CD4-positive, alpha-beta T cell treated with Interleukin-17A for 1 hour (primary cell): Measurements from ENCODE around the gene FDPS.

Experiments
- DNase-seq: peaks from one replicate; pipeline ENCODE4 v3.0.0-alpha.2; 2020

The FDPS gene

DNA sequence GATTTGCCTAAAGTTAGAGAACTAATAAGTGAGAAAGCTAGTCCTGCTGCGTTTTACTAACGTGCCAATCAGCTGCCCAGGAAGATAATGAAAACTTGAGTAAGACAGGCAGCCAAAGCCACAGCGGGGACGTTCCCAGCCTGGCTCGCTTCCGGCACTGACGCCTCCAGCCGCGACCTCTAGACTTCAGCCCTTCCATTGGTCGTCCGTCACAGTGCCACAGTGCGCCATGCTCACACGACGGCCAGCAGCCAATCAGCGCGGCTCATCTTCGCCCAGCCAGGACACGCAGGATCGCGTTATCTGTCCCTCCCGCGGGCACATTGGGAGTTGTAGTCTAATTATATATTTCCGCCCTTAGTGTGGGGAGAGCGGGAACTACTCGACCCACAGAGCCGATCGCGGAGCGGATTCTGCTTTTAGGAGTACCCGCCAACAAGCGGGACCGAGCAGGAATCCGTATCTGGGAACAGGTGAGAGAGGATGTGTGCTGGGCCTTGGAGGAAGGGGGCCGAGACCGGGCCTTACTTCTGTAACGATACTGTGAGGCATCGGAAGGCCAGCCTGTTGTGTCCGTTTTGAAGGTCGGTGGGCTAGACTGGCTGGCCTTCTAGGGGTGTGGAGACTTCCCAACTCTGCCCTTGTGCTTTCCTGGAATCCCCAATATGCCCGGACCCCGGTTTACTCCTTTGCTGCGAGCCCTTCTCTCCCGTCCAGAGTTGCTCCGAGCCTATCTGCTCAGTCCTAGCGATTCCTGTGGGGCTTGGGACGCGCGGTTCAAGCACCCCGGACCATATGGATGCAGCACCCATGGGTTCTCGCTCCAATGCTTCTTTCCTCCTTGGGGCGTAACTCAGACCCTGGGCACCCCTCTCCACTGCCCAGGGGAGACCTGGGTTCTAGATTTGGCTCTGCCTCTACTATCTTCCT, at the start of gene FDPS:
TSS of gene FDPS (plus strand) at position 374 of the 930 bp plus-strand sequence. CDS start 924 bp downstream, outside the sequence.
- DNase-seq: peak; percentile 99

DNA sequence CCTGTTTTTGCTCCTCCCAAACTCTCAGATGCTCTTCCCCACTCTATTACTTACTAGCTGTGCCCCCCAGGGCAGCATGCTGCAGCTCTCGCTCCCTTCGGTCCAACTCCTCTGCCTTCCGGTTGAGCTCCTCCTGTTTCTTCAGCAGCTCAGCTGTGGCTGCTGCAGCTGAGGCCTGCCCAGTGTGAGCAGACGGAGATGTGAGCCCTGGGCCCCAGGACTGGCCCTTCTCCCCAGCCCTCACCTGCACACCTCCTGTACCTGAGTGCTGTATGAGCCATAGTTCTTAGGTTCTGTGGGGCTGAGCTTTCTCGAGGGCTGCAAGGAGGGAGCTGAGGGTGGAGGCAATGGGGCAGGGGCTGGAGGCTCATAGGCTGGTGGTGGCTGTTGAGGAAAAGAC, 48.4 kb upstream of the FDPS start:
- DNase-seq: no peak

DNA sequence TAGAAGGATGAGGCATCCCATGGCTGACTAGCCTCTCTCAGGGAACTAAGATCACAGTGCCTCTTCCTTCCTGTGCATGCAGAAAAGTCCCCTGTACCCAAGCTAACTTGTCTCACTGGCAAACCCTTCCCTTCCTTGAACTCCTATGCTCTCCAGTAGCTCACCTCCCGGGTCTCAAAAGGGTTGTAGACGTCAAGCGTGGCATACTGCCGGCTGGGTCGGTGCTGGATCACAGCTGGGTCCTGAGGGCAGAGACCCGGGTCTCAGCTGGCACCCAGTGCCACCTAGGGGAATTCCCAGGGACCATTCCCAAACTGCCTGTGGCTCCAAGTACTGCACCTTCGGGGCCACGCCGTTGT, 47.2 kb upstream of the FDPS start:
- DNase-seq: peak; percentile 34

DNA sequence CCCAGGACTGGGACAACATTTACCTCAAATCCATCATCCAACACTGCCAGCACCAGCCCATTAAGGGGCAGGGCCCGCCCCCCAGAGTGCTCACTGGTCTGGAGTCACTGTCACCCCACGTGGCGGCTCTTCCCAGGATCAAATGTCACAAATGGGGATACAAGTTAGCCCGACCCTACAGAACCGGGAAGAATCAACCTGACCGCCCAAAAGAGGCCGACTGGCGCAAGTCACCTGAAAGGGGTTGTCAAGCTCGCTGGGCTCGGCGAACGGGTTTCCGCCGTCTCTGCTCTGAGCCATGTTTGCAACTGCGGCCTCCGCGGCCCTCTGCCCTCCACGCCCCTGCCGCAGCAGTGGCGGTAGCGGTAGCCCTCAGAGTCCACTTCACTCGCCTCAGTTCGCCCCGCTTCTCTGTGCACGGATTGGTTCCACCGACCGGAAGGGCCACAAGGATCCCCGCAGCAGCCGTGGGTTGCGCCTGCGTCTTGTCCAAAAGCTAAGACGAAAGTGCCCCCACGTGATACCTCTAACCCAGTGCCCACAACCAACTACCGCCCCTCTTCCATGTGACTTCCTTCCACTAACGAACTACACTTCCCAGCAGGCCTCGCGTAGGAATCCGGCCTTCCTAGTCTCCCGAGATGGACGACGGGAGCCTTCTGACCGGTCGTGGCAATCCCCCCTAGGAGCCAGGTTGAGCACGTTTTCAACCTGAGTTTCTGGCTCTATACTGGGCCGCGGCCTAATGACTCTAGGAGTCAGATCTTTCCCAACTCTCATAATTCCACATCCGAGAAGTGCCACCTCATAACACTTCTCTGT, 46.6 kb upstream of the FDPS start, which contains the start of gene SCAMP3:
TSS of gene SCAMP3 (minus strand) at position 509 of the 822 bp plus-strand sequence. CDS start at position 300, 209 bp downstream.
- DNase-seq: peak; percentile 93

DNA sequence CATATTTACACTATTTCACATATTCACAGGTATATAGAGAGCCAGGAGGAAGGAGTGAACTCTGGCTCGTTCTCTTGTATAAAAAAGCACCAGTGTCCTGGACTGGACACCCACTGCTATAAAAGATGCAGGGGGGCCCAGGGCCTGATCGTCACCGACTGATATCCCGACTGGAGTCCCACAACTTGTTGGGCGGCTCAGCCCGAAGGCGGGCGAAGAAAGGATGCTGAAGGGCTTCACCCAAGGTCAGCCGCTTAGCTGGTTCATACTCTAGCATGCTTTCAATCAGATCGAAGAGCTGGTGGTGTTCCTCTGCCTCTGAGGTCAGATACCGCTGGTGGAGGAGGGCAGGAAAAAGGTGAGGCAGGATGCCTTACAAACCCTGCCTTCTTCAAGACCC, 45.6 kb upstream of the FDPS start:
- no peak for DNase-seq

DNA sequence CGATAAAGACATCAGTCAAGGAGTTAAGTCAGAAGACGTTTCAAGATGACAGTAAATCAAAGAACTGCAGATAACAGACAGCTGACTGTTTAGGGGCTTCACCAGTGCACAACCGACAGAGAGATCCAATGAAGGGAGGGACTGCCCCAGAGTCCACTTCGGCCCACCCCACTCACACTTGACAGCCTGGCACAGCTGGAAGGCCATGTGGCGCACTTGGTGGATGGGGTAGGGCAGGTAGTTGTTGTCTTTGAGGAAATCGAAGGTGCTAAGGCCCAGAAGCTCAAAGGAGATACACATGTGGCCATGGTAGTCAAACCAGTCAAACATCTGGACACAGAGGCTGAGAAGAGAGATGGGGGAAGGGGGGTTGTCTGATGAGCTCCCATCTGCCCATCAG, 42.1 kb upstream of the FDPS start:
- no peak for DNase-seq

DNA sequence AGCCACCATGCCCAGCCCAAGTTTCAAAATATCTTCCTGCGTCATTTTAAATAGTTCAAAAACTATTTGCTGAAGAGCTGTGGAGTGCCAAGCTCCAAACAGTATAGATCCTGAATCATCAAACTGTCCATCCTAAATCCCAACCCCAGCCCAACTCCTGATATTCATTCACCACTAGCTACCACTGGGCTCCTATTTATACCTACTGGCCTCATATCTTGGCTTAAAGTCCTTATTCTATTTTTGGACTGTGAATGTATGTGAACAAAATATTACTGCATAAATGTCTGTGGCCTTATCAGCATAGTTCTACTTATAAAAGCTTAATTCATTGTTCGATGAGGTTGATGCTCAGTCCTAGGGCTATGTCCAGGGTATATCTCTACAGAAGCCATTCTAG, 41.3 kb upstream of the FDPS start:
- DNase-seq: no peak

DNA sequence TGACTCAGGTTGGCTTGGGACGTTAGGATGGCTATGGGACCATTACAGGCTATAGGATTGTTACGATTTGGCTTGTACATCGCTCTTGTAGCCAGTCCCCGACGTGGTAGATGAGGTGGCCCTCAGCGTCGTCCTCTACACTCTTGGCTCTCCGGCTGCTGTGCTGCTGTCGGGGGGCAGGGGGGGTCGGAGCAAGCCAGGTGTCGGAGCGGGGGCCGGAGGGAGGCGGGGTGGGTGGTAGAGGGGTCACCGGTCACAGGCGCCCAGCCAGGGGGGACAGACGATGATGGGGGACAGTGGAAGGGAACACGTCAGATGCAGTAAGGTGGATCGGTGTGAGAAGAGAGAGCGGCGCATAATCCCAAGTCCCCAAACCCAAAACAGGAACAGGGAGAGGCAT, 40.0 kb upstream of the FDPS start:
- DNase-seq: no peak

DNA sequence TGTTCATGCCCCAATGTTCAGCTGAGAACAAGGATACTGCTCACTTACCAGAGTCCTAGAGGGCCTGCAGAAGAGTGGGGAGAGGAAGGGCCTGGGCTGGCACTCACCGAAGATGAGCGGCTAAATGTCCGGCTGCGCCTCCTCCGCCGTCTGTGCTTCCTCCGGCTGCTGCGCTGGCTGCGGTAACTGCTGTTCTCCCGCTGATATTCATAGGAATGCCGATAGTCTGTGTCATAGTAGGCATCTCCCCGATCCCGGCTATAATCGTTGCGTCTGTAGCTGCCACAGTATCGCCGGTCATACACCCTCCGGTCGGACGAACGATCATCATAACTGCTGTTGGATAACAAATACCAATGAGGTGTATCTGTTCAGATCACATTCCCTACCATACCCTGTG, 39.3 kb upstream of the FDPS start:
- DNase-seq: no peak

DNA sequence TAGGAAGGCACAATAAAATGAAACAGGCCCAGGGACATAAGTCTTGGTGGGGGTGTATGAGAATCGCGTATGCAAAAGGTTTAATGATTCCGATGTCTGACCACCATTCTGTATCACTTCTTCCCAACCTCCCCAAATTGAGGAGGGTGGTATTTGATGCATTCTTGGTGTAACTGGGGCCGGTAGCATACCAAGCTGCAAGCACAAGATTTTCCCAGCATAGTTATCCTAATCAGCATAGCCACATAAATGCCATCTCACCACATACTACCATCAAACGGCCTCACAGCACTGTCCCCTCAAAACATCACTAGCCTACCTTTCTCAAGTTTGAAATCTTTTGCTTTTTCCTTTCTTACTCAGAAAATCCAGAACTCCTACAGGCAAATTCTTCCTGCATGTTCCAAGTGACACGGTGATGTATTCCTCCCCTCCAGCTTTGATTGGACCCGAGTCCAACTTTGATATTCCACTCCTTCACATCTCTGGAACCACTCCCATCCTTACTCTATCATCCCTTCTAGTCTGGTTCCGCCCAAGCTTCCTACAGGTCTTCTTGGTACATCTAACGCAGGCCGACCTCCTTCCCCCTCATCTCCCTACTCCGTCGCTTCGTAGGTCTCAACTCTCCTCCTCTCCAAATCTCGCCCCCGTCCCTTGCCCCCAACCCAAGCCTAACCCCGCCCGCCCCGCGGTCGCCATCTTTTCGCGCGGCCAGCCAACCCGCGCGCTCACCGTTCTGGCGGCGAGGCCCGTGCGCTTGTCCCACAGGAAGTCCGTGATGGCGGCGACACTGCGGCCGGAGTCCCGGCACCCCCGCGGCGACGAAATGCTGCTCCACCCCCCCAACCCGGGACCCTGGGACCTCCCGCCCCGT, 36.0 kb upstream of the FDPS start:
- DNase-seq: no peak

DNA sequence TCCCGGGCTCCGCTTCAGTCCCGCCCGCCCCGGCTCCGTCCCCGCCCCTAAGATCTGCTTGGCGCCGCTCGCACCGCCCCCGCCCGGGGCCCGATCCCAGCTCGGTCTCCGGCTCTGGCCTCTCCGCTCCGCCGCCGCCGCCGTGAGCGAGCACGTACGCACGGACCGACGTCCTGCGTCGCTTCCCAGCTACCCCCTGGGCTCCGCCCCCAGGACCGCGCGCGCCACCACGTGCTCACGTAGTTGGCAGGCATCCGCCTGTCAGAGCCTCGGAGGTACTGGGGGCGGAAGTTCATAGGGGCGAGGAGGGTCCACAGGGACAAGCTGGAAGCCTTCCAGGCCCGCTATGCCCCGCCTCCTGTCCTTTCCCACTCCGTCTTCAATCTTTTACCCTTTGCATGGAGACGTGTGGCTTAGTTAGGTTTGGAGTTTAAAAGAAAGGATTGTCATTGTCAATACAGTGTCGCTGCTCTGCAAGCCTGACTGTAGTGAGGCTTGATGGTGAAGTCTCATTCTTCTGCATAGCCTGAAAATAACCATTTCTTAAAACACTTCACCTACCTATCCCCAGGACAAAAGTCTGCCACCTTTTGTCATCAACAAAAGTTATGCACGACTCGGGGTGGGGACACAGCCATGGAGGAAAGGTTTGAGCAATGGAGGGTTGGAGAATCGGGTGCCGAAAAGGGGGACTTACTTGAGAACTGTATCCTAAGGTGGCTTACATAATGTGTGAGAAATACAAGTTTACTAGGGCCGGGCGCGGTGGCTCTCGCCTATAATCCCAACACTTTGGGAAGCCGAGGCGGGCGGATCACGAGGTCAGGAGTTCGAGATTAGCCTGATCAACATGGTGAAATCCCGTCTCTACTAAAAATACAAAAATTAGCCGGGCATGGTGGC, 35.1 kb upstream of the FDPS start, which contains the start of gene CLK2:
TSS of gene CLK2 (minus strand) at position 162 of the 903 bp plus-strand sequence. CDS start 2,527 bp downstream, outside the sequence.
- DNase-seq: peak; percentile 93

DNA sequence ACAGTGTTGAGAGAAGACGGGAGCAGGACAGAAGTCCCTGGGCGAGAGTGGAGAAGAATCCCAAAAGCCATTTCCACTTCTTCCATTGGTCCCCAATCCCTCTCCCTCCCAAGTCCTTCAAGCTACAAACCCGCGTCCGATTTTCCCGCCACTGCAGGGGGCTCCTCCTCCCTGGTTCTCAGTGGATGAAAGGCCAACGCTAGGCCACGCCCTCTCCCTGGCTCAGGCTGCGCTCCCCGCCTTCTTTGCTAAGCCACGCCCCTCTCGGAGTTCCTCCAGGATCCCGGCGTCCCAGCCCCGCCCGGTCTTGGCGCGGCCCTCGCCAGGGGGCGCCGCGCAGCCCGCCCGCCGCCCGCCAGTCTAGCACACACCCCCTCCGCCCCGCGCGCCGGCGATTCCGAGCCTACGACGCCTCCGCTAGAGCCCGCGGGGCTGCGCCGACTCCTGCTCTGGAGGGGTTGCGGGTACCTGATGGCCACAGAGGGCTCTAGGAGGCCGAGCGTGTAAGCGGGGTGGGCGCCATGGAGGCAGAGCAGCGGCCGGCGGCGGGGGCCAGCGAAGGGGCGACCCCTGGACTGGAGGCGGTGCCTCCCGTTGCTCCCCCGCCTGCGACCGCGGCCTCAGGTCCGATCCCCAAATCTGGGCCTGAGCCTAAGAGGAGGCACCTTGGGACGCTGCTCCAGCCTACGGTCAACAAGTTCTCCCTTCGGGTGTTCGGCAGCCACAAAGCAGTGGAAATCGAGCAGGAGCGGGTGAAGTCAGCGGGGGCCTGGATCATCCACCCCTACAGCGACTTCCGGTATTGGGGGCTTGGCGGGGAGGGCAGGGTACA, 31.4 kb upstream of the FDPS start, which contains the start of gene HCN3:
TSS of gene HCN3 (plus strand) at position 394 of the 832 bp plus-strand sequence. CDS start at position 522, 128 bp downstream.
- peak; percentile 96 for DNase-seq

DNA sequence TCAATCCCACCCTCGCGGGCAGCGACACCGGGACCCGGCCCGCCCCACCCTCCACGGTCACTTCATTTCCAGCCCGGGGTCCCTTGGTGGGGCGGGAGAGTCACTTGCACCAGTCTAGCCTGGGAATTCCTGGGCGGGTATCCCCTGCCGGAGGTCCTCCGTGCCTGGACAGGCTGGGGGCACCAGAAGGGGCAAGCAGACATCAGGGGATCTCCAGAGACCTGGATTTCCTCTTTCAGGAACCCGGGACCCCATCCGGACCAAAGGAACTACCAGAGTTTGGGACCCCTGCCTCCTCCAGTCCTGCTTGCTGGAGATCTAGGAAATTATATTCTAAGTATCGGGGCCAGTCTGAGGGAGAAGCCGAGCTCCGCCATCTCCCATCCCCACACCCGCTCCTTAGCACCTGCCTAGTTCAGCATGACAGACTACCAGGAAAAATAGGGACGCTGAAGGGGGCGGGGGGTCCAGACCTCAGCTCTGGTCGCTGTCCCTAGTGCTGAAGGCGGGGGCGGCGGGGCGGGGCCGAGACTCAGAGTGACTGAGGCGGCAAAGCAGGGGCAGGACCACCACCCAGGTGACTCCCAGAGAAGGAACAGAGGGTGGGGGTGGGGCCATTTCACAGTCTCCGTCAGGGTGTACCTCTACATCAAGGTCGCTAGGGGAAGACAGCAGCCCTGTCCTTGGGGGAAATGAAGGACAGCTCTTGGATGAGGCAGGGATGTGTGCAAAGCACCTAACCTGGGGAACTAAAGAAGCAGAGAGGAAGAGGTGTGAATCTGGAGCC, 30.6 kb upstream of the FDPS start:
- peak; percentile 81 for DNase-seq

DNA sequence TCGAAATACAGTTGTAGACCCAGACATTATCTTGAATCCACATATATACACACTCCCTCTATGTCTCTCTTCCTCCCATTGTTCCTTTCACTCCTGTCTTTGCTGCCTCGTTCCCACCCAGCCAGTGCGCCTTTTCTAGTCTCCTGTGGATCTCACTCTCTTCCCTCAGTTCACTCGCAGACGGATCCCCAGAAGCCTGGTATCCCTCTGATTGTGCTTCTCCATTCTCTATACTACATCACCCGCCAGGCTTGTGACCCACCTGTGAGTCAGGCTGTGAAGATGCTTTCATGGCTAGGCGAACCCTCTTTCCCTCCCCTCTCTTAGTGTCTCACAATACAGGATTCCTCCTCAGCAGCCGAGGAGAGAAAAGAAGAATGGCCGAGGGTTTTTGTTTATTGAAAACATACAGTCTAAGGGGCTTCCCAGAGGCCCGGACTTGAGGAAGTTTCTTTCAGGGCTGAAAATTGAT, 29.9 kb upstream of the FDPS start:
- DNase-seq: no peak

DNA sequence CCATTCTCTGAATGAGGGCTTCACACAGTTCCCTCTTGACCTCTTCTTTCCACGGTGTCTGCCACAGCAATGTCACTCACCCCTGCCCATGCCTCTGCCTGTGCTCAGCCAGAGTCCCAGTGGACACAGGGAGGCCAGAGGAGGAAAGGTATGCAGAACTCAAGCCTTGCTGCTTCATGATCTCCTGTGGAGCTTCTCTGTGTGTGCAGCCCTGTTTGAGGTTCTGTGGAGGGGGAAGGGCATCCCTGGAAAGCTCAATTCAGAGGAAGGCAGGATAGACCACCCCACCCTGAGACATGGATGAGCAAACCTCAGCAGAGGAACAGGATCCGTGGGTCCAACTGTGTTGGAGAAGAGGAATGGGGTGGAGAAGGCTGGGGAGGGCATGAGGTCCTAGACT, 29.4 kb upstream of the FDPS start:
- no peak for DNase-seq

DNA sequence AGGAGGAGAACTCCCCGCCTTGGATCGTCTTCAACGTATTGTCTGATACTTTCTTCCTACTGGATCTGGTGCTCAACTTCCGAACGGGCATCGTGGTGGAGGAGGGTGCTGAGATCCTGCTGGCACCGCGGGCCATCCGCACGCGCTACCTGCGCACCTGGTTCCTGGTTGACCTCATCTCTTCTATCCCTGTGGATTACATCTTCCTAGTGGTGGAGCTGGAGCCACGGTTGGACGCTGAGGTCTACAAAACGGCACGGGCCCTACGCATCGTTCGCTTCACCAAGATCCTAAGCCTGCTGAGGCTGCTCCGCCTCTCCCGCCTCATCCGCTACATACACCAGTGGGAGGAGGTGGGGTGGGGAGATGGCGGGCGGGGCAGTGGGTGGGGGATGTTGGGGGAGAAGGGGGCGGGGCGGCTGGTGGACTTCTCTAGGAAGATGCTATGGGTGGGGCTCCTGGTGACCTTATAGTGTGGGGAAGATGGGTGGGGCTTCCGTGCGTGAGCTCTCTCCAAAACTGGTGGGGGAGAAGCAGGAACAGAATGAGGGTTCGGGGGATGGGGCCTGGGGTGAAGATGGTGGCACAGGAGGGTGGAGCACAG, 26.1 kb upstream of the FDPS start:
- DNase-seq: no peak

DNA sequence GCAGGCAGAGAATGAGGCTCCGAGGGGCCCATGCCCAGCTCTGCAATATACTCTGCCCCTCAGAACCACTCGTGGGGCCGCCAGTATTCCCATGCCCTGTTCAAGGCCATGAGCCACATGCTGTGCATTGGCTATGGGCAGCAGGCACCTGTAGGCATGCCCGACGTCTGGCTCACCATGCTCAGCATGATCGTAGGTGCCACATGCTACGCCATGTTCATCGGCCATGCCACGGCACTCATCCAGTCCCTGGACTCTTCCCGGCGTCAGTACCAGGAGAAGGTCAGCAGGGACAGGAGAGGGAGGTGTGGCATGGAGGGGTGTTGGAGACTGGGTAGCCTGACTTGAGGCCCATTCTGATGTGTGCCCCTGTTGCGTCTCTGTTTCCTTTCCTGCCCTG, 24.2 kb upstream of the FDPS start:
- DNase-seq: no peak

DNA sequence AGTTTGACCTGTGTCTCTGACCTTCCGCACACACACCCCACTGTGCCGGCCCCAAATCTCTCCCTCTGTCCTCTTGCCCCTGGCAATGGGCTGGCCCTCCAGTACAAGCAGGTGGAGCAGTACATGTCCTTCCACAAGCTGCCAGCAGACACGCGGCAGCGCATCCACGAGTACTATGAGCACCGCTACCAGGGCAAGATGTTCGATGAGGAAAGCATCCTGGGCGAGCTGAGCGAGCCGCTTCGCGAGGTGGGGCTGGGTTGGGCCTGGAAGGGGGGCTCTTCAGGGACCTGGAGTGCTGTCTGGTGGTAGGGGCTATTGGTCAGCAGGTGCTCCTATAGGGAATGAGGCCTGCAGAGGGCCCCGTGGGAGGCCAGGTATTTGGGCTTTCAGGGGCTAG, 23.6 kb upstream of the FDPS start:
- DNase-seq: no peak

DNA sequence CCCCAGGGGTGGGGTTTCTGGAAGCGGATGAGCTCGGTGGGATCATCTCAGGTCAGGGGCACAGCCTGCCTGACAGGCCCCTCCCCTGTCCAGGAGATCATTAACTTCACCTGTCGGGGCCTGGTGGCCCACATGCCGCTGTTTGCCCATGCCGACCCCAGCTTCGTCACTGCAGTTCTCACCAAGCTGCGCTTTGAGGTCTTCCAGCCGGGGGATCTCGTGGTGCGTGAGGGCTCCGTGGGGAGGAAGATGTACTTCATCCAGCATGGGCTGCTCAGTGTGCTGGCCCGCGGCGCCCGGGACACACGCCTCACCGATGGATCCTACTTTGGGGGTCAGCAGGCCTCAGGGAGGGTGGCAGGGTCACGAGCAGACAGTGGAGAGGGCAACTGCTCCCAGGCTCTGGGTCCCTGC, 23.0 kb upstream of the FDPS start:
- no peak for DNase-seq
